ENCODE measurements around the gene ASCC1.
A peak's percentile ranks its signal among the peaks of the same experiment; 100 is the strongest.
"Not testable (repeated sequence)": the region's sequence is repeated elsewhere in the genome, so short reads cannot be mapped to it uniquely, and the experiment has no call there.

The ASCC1 gene

DNA sequence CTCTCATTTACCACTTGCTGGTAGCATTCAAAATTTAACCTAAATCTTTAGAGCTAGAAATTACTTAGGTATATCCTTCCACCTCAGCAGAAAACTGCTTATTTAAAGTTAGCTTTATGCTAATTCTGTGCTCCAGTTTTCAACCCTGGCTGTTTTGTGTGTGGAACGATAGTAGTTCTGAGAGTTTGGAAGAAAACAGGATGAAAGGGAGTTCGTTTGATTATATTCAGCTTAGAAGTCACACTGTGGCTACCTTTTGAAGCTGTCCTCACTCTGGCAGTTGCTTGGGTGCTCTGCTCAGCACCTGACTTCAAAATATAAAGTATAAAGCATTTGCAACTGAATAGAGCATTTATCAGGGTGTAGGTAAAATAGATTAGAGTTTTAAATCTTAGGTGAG is 2.6 kb upstream of the ASCC1 start:
- no peak for TF ChIP-seq EZH2phosphoT487 (conservative IDR thresholded peaks at IDR 0.05; ENCODE audit: low read length)
- TF ChIP-seq, protein P1, sequence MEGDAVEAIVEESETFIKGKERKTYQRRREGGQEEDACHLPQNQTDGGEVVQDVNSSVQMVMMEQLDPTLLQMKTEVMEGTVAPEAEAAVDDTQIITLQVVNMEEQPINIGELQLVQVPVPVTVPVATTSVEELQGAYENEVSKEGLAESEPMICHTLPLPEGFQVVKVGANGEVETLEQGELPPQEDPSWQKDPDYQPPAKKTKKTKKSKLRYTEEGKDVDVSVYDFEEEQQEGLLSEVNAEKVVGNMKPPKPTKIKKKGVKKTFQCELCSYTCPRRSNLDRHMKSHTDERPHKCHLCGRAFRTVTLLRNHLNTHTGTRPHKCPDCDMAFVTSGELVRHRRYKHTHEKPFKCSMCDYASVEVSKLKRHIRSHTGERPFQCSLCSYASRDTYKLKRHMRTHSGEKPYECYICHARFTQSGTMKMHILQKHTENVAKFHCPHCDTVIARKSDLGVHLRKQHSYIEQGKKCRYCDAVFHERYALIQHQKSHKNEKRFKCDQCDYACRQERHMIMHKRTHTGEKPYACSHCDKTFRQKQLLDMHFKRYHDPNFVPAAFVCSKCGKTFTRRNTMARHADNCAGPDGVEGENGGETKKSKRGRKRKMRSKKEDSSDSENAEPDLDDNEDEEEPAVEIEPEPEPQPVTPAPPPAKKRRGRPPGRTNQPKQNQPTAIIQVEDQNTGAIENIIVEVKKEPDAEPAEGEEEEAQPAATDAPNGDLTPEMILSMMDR (IDR thresholded peaks at IDR 0.05; ENCODE audit: insufficient read depth, low read length, poor library complexity, severe bottlenecking), result no peak
- Histone ChIP-seq H2AFZ (ENCODE audit: low read depth, low read length, severe bottlenecking) (no peak overlapping the region), H3K9ac (ENCODE audit: low read length) (peak overlapping the region; percentile 16; the same call in 1 of the 2 replicates), H3K79me2 (ENCODE audit: insufficient read depth, low read length) (peaks cover 52% of the 10 kb centered on the region), H3K9me3 (ENCODE audit: insufficient read depth, low read length) (no peaks in the 10 kb centered on the region), H4K20me1 (ENCODE audit: low read depth, low read length) (0 out of 2 replicates have a peak, but pooled peaks cover 3% of the 10 kb centered on the region), H3K27me3 (ENCODE audit: low read length) (no peaks in the 10 kb centered on the region), H3K27ac (ENCODE audit: low read depth, low read length) (peak overlapping the region; percentile 63), H3K4me3 (ENCODE audit: insufficient read depth, low read length, poor library complexity, severe bottlenecking) (no peak overlapping the region), H3K4me2 (ENCODE audit: low read depth, low read length, poor library complexity, severe bottlenecking) (peak overlapping the region; percentile 99), H3K9me2 (replicated peaks; ENCODE audit: insufficient read depth, low read length) (no peaks in the 10 kb centered on the region), H3K36me3 (ENCODE audit: low read length) (no peaks in the 10 kb centered on the region; the same call in 1 of the 2 replicates), H3F3A (ENCODE audit: insufficient read depth) (peaks cover 21% of the 10 kb centered on the region)

DNA sequence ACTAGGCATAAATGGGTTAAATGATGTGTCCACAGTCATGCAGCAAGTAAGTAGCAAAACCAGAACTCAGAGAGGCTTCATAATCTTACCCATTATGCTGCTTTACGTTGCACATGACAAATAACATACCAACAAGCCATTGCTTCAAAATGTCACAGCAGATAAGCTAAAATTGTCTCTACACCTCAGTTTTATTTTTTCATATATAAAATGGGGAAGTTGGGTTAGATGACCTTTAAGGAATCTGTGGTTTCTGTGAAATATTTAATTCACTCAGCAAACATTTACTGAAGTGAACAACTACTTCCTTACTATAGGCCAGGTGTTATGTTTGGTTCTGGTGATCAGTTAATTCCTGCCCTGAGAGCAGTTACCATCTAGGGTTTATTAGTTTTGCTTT is 2.2 kb upstream of the ASCC1 start:
- no peak overlapping the region for H2AFZ ChIP-seq (ENCODE audit: low read depth, low read length, severe bottlenecking)

DNA sequence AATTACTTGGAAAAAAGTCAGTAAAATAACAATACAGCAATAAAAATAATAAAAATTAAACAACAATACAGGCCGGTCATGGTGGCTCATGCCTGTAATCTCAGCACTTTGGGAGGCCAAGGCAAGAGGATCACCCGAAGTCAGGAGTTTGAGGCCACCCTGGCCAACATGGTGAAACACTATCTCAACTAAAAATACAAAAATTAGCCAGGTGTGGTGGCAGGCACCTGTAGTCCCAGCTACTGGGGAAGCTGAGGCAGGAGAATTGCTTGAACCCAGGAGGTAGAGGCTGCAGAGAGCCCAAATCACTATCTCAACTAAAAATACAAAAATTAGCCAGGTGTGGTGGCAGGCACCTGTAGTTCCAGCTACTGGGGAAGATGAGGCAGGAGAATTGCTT is 4.2 kb downstream of the ASCC1 start:
- not testable (repeated sequence) for H2AFZ ChIP-seq (ENCODE audit: low read depth, low read length, severe bottlenecking); H3K9me2 ChIP-seq (replicated peaks; ENCODE audit: insufficient read depth, low read length); H3K27me3 ChIP-seq (ENCODE audit: low read length); H3K36me3 ChIP-seq (ENCODE audit: low read length); H3K4me3 ChIP-seq (ENCODE audit: insufficient read depth, low read length, poor library complexity, severe bottlenecking); H4K20me1 ChIP-seq (ENCODE audit: low read depth, low read length); H3K9ac ChIP-seq (ENCODE audit: low read length); H3K9me3 ChIP-seq (ENCODE audit: insufficient read depth, low read length); H3F3A ChIP-seq (ENCODE audit: insufficient read depth); H3K27ac ChIP-seq (ENCODE audit: low read depth, low read length); H3K4me2 ChIP-seq (ENCODE audit: low read depth, low read length, poor library complexity, severe bottlenecking)
- H3K79me2 ChIP-seq (ENCODE audit: insufficient read depth, low read length), result peaks cover 21% of the 10 kb centered on the region

More for the DNA sequence above, 2.2 kb upstream of the ASCC1 start:
- peaks cover 48% of the 10 kb centered on the region for H3K79me2 ChIP-seq (ENCODE audit: insufficient read depth, low read length)
- H4K20me1 ChIP-seq (ENCODE audit: low read depth, low read length), result 0 out of 2 replicates have a peak, but pooled peaks cover 3% of the 10 kb centered on the region
- H3K4me3 ChIP-seq (ENCODE audit: insufficient read depth, low read length, poor library complexity, severe bottlenecking), result no peak overlapping the region
- H3K9me2 ChIP-seq (replicated peaks; ENCODE audit: insufficient read depth, low read length), result no peaks in the 10 kb centered on the region
- peak overlapping the region; percentile 99 for H3K4me2 ChIP-seq (ENCODE audit: low read depth, low read length, poor library complexity, severe bottlenecking)
- no peaks in the 10 kb centered on the region for H3K27me3 ChIP-seq (ENCODE audit: low read length)
- no peaks in the 10 kb centered on the region; the same call in 1 of the 2 replicates for H3K36me3 ChIP-seq (ENCODE audit: low read length)
- H3K27ac ChIP-seq (ENCODE audit: low read depth, low read length), result peak overlapping the region; percentile 63
- no peak for TF ChIP-seq EZH2phosphoT487 (conservative IDR thresholded peaks at IDR 0.05; ENCODE audit: low read length)
- TF ChIP-seq, protein P1 (IDR thresholded peaks at IDR 0.05; ENCODE audit: insufficient read depth, low read length, poor library complexity, severe bottlenecking), result no peak
- H3F3A ChIP-seq (ENCODE audit: insufficient read depth), result peaks cover 17% of the 10 kb centered on the region
- H3K9ac ChIP-seq (ENCODE audit: low read length), result peak overlapping the region; percentile 16; the same call in 1 of the 2 replicates
- H3K9me3 ChIP-seq (ENCODE audit: insufficient read depth, low read length), result no peaks in the 10 kb centered on the region

DNA sequence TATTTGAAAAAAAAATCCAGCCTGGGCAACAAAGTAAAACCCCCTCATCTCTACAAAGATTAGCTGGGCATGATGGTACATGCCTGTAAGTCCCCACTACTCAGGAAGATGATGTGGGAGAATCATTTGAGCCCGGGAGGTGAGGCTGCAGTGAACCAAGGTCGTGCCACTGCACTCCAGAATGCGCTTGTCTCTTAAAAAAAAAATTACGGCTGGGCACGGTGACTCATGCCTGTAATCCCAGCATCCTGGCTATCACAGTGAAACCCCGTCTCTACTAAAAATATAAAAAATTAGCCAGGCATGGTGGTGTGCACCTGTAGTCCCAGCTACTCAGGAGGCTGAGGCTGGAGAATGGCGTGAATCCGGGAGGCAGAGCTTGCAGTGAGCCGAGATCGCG is 4.7 kb downstream of the ASCC1 start:
- H3K4me2 ChIP-seq (ENCODE audit: low read depth, low read length, poor library complexity, severe bottlenecking); H3K9me3 ChIP-seq (ENCODE audit: insufficient read depth, low read length); H3K4me3 ChIP-seq (ENCODE audit: insufficient read depth, low read length, poor library complexity, severe bottlenecking); H3K36me3 ChIP-seq (ENCODE audit: low read length); H3K27ac ChIP-seq (ENCODE audit: low read depth, low read length); H3K27me3 ChIP-seq (ENCODE audit: low read length); H4K20me1 ChIP-seq (ENCODE audit: low read depth, low read length); H3K9me2 ChIP-seq (replicated peaks; ENCODE audit: insufficient read depth, low read length); H3F3A ChIP-seq (ENCODE audit: insufficient read depth); H3K9ac ChIP-seq (ENCODE audit: low read length); H2AFZ ChIP-seq (ENCODE audit: low read depth, low read length, severe bottlenecking): not testable (repeated sequence)
- peaks cover 17% of the 10 kb centered on the region for H3K79me2 ChIP-seq (ENCODE audit: insufficient read depth, low read length)

DNA sequence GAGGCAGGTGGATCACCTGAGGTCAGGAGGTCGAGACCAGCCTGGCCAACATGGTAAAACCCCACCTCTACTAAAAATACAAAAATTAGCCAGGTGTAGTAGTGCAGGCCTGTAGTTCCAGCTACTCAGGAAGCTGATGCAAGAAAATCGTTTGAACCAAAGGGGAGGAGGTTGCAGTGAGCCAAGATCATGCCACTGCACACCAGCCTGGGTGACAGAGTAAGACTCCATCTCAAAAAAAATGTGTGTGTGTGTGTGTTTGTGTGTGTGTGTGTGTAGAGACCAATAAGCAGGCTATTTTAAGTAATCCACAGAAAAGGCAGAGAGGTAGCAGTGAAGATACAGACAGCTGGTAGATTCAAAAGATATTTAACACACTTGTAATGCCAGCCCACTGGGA is 7.5 kb downstream of the ASCC1 start:
- H3K36me3 ChIP-seq (ENCODE audit: low read length); H2AFZ ChIP-seq (ENCODE audit: low read depth, low read length, severe bottlenecking); H3K9me3 ChIP-seq (ENCODE audit: insufficient read depth, low read length); H3K79me2 ChIP-seq (ENCODE audit: insufficient read depth, low read length); H3K4me2 ChIP-seq (ENCODE audit: low read depth, low read length, poor library complexity, severe bottlenecking); H3F3A ChIP-seq (ENCODE audit: insufficient read depth); H3K9me2 ChIP-seq (replicated peaks; ENCODE audit: insufficient read depth, low read length); H3K27ac ChIP-seq (ENCODE audit: low read depth, low read length); H3K27me3 ChIP-seq (ENCODE audit: low read length); H4K20me1 ChIP-seq (ENCODE audit: low read depth, low read length); H3K9ac ChIP-seq (ENCODE audit: low read length); H3K4me3 ChIP-seq (ENCODE audit: insufficient read depth, low read length, poor library complexity, severe bottlenecking): not testable (repeated sequence)

Measured in SU-DHL-6 (cell line).